Lower leg skin (tissue), 3 donors: ENCODE measurements around the gene GNAZ.

Source experiments
- CTCF ChIP-seq, 3 donors: fragments of 450-650 bp; IDR thresholded peaks; one replicate each; pipeline ENCODE4 v1.5.1; 2016; ENCODE audit warnings: antibody characterized with exemption in 3 of 3, mild to moderate bottlenecking in 3 of 3, moderate library complexity in 2 of 3
- POLR2A ChIP-seq, 2 donors: fragments of 450-650 bp; IDR thresholded peaks; one replicate each; pipeline ENCODE4 v1.6.1; 2016 to 2017; ENCODE audit warnings: antibody characterized with exemption in 2 of 2, mild to moderate bottlenecking in 1 of 2, moderate library complexity in 1 of 2

DNA sequence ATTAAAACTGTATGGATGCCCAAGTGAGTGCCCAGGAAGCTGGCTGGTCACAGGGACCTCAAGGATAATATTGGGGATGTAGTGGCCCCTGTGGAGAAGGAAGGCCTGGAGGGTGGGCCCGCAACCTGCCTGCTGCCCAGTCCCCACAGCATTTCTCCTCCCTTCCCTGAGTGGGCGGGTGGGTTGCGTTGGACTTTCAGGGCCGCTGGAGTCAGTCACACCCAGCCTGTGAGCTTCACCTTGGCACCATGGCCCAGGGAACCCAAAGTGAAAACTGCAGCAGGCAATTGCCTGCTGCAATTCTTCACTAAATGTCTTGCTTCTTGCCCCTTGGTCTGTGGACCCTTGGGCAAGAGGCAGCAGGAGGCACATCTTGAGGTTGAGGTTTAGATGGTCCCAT lies 4.7 kb downstream of the GNAZ start:
- TF ChIP-seq CTCF (IDR thresholded peaks at IDR 0.05) (no peak), POLR2A (IDR thresholded peaks at IDR 0.05) (no peak)
